Endometrial microvascular endothelial cells (primary cell): ENCODE results near the gene ANAPC2. TPM values are rescaled to one million over a fixed set of nuclear protein-coding genes. Genes with fewer than 3 reads are reported as not detected.

ENCODE experiments used
- in situ Hi-C: cut with HindIII; loops from 2 replicates; pipeline ENCODE4 v1.10.0; 2017; ENCODE audit warnings: low sequenced_read_pairs, low pct_unique_long_range_greater_than_20kb; ENCODE audit errors: inconsistent ontology term
- total RNA-seq: library from RNA; depleted of rRNA; stranded (reverse); fragments of >200 nt; gene quantifications from one replicate; pipeline ENCODE4 v1.2.3, GENCODE V29; 2015; ENCODE audit errors: inconsistent ontology term

ANAPC2 gene
- total RNA-seq, 1 donor from 2014 or later = 14.9 TPM

DNA sequence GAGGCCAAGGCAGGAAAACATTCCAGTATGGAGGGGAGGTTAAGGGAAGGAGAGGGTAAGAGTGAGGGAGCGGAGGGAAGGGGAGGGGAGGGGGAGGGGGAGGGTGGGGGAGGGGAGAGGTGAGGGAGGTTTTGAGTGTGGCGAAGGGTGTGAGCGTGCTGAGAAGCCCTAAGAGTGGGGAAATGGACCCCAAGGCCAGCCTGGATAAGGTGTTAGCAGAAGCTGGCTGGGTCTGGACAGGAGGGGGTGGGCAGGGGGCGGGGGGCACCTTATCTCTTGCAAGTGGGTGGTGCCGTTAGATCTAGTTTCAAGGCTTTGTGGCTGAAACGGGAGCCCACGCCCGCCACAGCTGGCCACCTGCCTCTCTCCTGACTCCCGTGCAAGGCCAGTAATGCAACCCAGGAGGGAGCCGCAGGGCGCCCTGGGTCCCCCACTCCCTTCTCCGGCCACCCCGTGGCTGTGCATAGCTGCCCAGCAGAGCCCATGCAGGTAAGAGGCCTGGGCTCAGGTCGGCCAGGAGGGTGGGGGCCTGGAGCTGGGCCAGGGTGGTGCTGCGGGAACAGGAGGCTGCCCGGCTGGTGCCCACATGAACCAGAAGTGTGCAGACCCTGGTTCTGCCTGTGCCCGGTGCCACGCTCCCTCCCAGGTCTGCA, 39.6 kb upstream of the ANAPC2 start:
- in situ Hi-C loops = no loop called here

DNA sequence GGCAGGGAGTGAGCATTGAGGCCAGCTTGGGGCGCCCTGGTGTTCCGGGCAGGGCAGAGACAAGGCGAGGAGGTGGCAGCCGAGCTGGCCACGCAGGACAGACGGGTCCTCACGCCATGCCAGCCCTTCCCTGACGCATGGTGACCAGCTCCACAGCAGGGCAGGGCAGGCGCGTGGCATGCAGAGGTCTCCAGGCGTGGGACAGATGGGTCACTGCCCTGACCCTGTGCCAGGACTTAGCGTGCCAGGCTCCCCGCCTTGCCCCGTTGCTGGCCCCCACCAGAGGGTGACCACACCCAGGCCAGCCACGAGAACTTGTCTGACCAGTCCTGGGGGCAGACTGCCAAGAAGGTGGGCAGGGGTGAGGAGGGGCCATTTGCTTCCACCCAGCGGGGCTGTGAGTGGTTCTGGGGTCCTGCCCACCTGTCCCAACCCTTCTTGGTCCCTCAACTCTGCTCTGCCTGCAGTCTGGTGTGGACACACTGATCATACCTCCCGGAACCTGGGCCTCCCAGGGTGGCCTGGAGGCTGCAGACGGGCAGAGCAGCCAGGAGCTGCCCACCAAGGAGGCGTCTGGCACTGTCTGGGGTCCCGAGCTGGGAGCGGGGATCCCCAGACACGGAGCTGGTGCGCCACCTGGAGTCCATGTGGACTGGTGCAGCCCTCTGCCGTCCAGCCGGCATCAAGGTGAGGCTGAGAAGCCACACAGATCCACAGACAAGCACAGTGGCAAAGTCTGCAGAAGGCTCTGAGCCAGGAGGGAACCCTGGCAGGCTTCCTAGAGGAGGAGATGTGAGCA, 38.9 kb upstream of the ANAPC2 start, which contains the start of gene RNF224:
Gene RNF224 (plus strand): TSS at position 449 of the 799 bp plus-strand sequence. CDS start 834 bp downstream, outside the sequence.
- in situ Hi-C loops = no loop called here

DNA sequence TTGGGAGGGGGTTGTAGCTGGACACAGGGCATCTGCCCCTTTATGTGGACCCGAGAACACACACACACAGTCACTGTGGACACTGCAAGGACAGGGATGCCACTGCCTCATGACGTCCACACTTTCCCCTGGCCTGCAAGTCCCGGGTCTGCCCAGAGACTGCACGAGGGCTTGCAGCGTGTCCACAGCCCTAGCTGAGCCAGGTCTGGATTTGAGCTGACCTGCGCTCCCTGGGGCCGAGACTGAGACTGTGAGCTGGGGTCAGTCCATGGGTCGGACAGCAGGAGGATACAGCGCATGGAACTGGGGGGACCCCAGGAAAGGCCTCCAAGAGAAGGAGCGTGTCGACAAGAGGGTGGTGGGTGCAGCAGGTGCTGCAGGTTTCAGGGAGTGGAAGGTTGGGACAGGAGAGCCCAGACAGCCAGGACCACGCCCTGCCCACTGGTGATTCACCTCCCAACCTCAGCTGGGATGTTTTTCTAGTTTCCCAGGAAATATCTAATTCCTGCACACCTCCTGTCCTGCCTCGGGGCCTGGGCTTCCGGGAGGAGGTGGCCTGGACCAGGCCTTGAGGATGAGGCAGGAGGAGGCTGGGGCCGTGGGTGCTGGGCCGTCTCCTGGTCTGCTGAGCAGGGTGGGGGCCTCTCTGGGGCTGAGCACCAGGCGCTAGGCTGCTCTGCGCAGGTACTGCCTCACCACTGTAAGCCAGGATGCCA, 38.1 kb upstream of the ANAPC2 start:
- in situ Hi-C loops = no loop called here

DNA sequence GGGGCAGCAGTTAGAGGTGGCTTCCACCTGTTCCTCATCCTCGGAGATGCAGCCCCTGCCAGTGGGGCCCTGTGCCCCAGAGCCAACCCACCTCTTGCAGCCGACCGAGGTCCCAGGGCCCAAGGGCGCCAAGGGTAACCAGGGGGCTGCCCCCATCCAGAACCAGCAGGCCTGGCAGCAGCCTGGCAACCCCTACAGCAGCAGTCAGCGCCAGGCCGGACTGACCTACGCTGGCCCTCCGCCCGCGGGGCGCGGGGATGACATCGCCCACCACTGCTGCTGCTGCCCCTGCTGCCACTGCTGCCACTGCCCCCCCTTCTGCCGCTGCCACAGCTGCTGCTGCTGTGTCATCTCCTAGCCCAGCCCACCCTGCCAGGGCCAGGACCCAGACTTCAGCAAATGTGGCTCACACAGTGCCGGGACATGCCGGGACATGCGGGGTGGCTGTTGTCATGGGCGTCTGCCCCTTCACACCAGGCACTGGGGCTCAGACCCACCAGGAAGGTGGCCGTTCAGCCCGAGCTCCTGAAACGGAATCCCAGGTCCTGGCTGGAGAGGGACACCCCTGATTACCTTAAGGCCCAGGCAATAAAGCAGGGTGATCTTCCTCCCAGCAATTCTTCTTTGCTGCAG, 37.5 kb upstream of the ANAPC2 start:
- in situ Hi-C loops = no loop called here

DNA sequence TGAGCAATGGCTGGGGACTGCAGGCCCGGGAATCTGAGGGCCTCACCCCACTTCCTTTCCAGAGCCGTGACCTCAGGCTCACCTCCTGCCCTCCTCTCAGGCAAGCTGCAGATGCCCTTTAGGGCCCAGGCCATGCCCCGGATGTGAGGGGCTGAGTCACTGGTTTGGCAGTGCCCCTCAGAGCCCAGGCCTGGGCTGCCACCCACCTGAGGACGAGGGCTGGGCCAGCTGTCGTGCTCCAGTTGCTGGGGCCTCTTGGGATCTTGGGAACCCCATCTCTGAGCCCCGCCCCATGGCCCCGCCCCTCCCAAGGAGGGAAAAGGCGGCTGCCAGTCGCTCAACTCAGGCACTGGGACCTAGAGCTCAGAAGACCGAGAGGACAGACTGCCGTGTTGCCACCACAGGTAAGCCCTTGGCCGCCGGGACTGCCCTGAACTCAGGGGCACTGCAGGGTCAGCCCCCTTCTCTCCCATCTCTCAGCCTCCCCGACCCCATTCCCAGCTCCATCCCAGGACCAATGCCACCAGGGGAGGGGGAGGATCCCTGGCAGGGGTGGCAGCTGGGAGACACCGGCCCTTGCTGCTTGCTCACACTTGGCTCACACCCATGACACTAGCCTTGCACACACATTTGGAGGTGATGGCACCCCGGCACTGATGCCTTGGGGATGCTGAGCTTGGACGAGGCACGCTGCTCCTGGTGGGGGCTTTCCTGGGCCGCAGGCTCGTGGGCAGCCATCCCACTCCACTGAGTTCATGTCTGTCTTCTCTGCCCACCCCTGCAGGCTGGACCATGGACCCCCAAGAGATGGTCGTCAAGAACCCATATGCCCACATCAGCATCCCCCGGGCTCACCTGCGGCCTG, 36.7 kb upstream of the ANAPC2 start, which contains the start of gene CYSRT1:
Gene CYSRT1 (plus strand): TSS at position 345 of the 865 bp plus-strand sequence. CDS start 448 bp downstream, at position 793.
- in situ Hi-C loops = no loop called here

DNA sequence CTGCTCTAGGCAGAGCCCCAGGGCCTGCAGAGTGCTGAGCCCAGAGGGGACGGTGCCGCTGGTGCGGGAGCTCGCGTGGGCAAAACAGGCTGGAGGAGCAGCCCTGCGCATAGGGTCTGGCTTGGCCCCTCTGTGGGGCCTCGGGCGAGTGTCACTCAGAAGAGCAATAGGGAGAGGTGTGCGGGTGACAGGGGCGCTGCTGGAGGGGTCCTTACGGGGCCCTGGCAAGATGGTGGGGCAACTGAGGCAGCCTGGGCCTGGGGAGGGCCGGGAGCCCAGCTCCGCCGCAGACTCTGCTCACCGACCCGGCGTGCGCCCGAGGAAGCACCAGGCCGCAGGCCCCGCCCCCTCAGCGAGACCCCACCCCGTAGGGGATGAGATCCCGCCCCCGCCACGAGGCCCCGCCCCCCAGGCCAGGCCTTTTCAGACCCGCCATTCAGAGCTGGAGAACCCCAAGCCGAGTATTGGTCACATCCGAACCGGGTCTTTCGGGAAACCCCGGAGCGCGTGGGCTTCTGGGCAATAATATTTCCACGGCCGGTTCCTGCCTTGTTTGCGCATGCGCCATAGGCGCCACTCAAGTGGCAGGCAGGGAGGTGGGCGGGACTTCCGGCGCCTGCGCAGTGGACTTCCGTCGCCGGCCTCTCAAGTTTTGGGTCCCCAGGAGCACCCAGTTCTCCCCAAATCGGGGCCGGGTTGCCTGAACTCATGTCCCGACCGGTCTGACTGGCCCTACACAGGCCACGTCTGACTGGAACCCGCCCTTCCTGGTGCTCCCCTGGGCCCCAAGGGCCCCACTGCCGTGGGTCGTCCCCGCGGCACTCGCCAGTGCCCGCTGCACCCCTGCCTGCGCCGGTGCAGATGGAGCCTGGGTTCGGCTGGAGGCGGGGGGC, 35.0 kb upstream of the ANAPC2 start:
- in situ Hi-C loops = no loop called here

DNA sequence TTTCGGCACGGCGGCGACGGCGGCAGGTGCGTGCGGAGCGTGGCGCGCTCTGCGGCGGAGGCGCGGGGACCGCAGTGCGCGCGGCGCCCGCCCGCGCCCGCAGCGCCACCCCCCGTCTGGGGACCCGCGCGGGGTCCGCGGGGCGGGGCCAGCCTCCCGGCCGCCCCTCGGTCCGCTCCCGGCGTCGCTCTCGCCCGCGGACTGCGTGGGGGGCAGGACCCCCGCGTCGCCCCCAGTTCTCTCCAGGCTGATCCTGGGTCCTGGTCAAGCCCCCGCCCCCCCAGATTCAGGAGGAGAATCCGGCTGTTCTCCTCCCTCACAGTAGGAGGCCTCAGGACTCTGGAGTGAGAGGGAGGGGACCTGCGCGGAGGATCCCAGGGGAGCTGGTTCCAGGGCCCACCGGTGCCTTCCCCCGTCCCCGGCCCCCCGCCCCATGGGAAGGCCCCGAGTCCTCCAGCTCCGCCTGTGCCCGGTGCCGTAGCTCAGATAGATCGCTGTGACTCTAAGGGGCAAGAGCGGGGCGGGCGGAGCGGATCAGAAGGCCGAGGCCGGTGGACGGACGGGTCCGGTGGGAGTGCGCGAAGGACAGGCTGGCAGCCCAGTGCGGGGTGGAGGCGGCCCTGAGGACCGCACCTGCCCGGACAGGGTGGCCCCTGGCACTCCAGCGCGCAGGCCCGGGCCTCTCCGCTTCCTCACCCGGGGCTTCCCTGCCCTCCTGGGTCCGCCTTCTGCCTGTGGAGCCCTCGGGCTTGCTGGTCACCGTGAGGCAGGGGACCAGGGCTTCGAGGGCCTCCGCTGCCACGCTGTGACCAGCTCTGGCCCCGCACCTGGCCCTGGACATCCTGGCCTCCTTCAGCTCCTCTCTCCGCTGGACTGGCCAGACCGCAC, 34.1 kb upstream of the ANAPC2 start, which contains the start of gene RNF208:
Gene RNF208 (minus strand): TSS at position 51 of the 888 bp plus-strand sequence. CDS start 1,028 bp downstream, outside the sequence.
- in situ Hi-C loops = no loop called here

DNA sequence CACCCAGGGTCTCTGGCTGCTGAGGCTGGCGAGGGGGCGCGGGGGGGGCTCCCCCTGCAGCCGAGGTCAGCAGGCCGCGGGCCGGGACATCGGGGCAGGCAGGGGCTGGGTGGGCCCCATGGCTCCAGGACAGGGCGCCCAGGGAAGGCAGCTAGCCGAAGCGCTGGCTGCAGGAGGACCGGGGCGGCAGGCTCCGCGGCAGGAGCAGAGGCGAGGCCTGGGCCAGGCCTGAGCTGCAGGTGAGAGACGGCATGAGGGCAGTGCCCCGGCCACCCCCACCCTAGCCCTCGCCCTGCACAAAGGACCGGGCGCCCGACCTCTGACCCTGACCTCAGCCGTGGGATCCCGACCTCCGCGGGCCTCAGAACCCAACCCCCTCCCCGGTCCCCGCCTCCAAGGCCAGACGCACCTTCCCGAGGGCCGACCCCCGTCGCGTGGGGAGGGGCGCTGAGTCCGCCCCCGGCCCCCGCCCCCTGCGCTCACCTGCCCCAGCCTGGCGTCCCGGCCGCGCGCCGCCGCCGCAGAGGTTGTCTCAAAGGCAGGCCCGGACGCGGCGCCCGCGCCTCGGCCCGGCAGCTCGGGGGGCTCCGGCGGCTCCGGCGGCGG, 33.2 kb upstream of the ANAPC2 start:
- in situ Hi-C loops = no loop called here

DNA sequence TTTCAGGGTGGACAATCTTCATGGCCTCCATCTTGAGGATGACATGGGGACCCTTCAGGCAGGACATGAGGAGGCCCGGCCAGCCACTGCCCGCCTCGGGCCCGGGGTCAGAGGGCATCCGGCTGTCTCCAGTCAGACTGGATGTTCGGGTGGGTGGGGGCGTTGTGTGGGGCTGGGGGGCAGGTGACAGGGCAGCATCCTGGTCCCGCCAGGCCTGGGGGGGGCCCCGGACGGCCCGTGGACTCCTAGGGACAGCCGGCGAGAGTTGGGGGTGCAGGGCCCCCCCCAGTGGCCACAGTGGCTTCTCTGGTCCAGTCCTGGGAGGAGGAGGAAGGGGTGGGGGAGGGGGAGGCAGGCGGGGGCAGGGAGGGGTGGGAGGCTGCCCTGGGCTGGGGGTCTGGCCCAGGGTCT, 32.7 kb upstream of the ANAPC2 start:
- in situ Hi-C loops = no loop called here

DNA sequence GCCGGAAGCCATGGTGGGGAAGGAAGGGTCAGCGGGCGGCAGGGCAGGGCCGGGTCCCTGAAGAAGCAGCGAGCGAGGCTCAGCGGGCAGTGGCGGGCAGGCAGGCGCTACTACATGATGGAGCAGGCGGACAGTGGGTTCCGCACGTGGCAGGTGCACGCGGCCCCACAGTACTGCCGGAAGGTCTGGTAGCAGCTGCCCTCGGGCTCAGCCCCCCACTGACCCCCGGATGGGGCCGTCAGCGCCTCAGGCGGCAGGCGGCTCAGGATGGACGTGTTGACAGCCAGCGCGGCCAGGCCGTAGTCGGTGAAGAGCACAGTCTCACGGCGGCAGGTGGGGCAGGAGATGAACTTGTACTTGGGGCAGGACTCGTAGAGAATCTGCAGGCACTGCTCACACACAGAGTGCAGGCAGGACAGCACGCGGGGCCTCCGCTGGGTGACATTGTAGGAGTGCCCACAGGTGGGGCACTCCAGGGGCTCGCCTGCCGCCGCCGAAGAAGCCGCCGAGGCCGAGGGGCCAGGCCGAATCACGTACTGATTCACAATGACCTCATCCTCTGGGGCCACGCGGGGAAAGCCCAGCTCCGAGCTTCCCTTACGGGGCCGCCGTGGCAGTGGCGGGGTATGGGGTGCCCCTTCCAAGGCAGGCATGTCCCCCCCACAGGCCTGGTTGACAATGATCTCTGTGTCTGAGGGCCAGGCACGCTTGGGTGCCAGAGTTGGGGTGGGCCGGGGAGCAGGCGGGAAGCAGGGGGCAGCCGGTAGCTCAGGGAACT, 32.1 kb upstream of the ANAPC2 start:
- in situ Hi-C loops = no loop called here

DNA sequence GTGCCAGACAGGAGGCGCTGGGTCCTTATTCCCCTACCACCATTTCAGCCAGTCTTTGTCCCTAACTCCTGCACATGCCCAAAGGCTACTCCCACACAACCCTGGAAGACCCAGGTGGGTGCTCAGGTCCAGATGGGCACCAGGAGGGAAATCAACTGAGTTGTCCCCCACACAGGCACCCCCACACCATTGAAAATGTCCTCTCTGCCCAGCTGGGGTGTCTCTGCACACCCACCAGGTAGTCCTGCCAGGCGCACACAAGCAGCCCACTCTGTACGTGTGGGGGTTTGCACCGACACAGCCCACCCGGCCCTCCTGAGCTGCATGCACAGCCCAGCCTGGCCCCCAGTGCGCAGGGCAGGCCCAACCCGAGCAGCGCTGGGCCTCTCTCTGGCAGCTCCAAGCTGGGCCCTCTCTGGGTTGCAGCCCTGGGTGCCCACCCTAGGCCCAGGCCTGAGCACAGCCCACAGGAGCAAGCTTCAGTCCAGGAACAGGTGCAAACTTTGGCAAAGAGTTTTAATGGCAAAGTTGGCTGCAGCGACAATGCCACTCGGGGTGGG, 31.5 kb upstream of the ANAPC2 start:
- in situ Hi-C loops = no loop called here

DNA sequence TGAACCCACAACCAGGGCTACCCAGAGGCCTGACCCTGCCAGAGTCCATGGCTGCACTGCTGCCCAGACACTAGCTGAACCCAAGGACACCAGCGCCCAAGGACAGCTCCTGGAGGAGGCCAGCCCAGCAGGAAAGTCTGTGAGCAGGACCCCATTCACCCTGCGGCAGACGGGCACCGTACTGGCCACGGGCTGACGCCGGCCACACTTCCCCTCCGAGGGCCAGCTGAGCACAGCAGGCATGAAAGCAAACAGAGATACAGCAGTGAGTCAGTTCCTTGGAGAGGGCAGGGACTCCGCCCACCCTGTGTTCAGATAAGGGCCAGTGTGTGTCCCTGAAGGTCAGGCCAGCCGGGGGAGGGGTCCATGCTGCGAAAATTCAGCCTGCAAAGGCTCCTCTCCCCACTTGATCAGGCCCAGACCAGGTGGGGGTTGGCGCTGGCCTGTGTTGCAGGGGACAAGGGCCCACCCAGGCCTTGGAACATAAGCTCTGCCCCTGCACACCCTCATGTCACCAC, 30.5 kb upstream of the ANAPC2 start:
- in situ Hi-C loops = no loop called here

DNA sequence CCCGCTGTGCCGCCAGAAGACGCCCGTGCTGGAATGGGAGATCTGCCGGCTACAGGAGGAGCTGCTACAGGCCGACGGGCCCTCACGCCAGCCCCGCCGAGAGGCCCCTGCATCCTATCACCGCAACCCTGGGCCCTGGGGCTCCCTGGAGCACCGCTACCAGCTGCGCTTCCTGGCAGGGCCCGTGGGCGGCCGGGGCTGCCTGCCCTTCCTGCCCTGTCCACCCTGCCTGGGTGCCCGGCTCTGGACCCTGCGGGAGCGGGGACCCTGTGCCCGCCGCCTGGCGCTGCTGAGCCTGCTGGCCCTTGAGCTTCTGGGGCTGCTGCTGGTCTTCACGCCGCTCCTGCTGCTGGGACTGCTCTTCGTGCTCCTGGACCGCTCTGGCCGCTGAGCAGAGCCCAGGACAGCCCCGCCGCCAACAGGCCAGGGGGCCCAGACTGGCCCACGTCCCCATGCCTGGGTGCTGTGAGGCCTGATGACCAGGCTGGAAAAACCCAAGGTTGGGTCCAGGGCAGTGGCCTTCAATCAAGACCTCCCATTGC, 29.9 kb upstream of the ANAPC2 start:
- in situ Hi-C loops = no loop called here
